Activated CD4-positive, CD25-positive, alpha-beta regulatory T cell treated with anti-CD3 and anti-CD28 coated beads, Interleukin-2, amount 50 U/mL, for 24 hours (primary cell): ENCODE results near the gene JUN.

ENCODE experiments used
- ATAC-seq, 2 donors: fragments of 150-1000 bp; cut with Tn5 transposase; one replicate each; pipeline ENCODE4 v1.10.0; 2021; ENCODE audit warnings: mild to moderate bottlenecking in 1 of 2, moderate library complexity in 1 of 2

JUN gene

GRCh38 chr1:58783993-58784757 lies at the start of gene JUN:
TSS of gene JUN (minus strand) at chr1:58784047. CDS start at chr1:58783070, 977 bp downstream.
- ATAC-seq, result peak; percentile 86 to 90

GRCh38 chr1:58833166-58833565 lies 49.3 kb upstream of the JUN start:
- ATAC-seq, result no peak

- no peak for ATAC-seq
Measured at GRCh38 chr1:58830291-58830690, 46.4 kb upstream of the JUN start.

GRCh38 chr1:58829866-58830265 lies 46.0 kb upstream of the JUN start:
- ATAC-seq, result no peak

GRCh38 chr1:58827298-58827697 lies 43.5 kb upstream of the JUN start:
- no peak for ATAC-seq

GRCh38 chr1:58824753-58825389 lies 41.0 kb upstream of the JUN start:
- ATAC-seq, result no peak

GRCh38 chr1:58823481-58824010 lies 39.7 kb upstream of the JUN start:
- no peak for ATAC-seq

- no peak for ATAC-seq
Measured at GRCh38 chr1:58821309-58821708, 37.5 kb upstream of the JUN start.

GRCh38 chr1:58818976-58819375 lies 35.1 kb upstream of the JUN start:
- ATAC-seq, result no peak

- no peak for ATAC-seq
Measured at GRCh38 chr1:58818075-58818474, 34.2 kb upstream of the JUN start.

- no peak for ATAC-seq
Measured at GRCh38 chr1:58816747-58817221, 32.9 kb upstream of the JUN start.

GRCh38 chr1:58816072-58816746 lies 32.4 kb upstream of the JUN start:
- peak; percentile 90 to 91 for ATAC-seq

- no peak for ATAC-seq
Measured at GRCh38 chr1:58815686-58816071, 31.8 kb upstream of the JUN start.

GRCh38 chr1:58815069-58815685 lies 31.3 kb upstream of the JUN start:
- ATAC-seq, result peak; percentile 25 to 36

GRCh38 chr1:58814251-58815068 lies 30.6 kb upstream of the JUN start:
- ATAC-seq, result no peak

GRCh38 chr1:58813801-58814200 lies 30.0 kb upstream of the JUN start:
- no peak for ATAC-seq

- ATAC-seq, result no peak
Measured at GRCh38 chr1:58813361-58813760, 29.5 kb upstream of the JUN start.

- ATAC-seq, result peak in 1 of 2 donors; percentile 34
Measured at GRCh38 chr1:58812926-58813325, 29.1 kb upstream of the JUN start.

- ATAC-seq, result no peak
Measured at GRCh38 chr1:58812468-58812867, 28.6 kb upstream of the JUN start.

- no peak for ATAC-seq
Measured at GRCh38 chr1:58811303-58811702, 27.5 kb upstream of the JUN start.

- no peak for ATAC-seq
Measured at GRCh38 chr1:58809325-58810010, 25.6 kb upstream of the JUN start.
